Keratinocyte (primary cell): Measurements from ENCODE around the gene PRKCZ. TPM values are rescaled to one million over a fixed set of nuclear protein-coding genes. Genes with fewer than 3 reads are reported as not detected.

Experiments
- DNase-seq: peaks from one replicate; pipeline ENCODE4 v3.0.0-alpha.2; 2011; ENCODE audit warnings: low read depth, missing footprints, low spot score
- FAIRE-seq: peaks from 2 replicates; lab custom pipeline; 2011; peaks lifted over from hg19 to GRCh38; lab: Jason Lieb, UNC
- H2AFZ ChIP-seq: 2 replicates; pipeline ENCODE4 v1.6.0; 2012; ENCODE audit warnings: low read length, control low read depth, inconsistent platforms; ENCODE audit not compliant: control insufficient read depth
- H3K27ac ChIP-seq: 2 replicates; pipeline ENCODE4 v1.5.1; 2011; ENCODE audit warnings: low read length; ENCODE audit not compliant: control insufficient read depth, insufficient read depth
- H3K27me3 ChIP-seq: 3 replicates; pipeline ENCODE4 v1.6.0; 2011; ENCODE audit warnings: low read length; ENCODE audit not compliant: control insufficient read depth, insufficient read depth; ENCODE audit errors: extremely low read depth
- H3K36me3 ChIP-seq, 2 experiments: 2 replicates in 1 of 2; 3 replicates in 1 of 2; pipeline ENCODE4 v1.5.1; 2011; ENCODE audit warnings: low read length in 2 of 2, mild to moderate bottlenecking in 1 of 2; ENCODE audit not compliant: control insufficient read depth in 2 of 2, insufficient read depth in 2 of 2; ENCODE audit errors: extremely low read depth in 1 of 2
- H3K4me1 ChIP-seq: 3 replicates; pipeline ENCODE4 v1.5.1; 2011; ENCODE audit warnings: low read length; ENCODE audit not compliant: control insufficient read depth, insufficient read depth; ENCODE audit errors: extremely low read depth
- H3K4me2 ChIP-seq: 3 replicates; pipeline ENCODE4 v1.6.0; 2011; ENCODE audit warnings: low read depth, low read length; ENCODE audit not compliant: control insufficient read depth, insufficient read depth; ENCODE audit errors: extremely low read depth
- H3K4me3 ChIP-seq, 3 experiments: fragments of 200-600 bp in 1 of 3; sonication (generic) in 1 of 3; 2 replicates in 2 of 3; 3 replicates in 1 of 3; pipeline ENCODE4 v1.5.1; 2011 to 2016; ENCODE audit warnings: low read length in 3 of 3, mild to moderate bottlenecking in 3 of 3, control low read depth in 2 of 3, inconsistent platforms in 1 of 3, low read depth in 1 of 3, mixed read lengths in 1 of 3, mixed run types in 1 of 3, moderate library complexity in 1 of 3; ENCODE audit not compliant: control insufficient read depth in 2 of 3, insufficient read depth in 2 of 3; ENCODE audit errors: extremely low read depth in 1 of 3
- H3K79me2 ChIP-seq: 2 replicates; pipeline ENCODE4 v1.6.0; 2012; ENCODE audit warnings: low read length; ENCODE audit not compliant: control insufficient read depth, insufficient read depth
- H3K9ac ChIP-seq: 3 replicates; pipeline ENCODE4 v1.6.0; 2011; ENCODE audit warnings: low read length; ENCODE audit not compliant: control insufficient read depth, insufficient read depth; ENCODE audit errors: extremely low read depth
- H3K9me1 ChIP-seq: 3 replicates; pipeline ENCODE4 v1.6.0; 2011; ENCODE audit warnings: low read length; ENCODE audit not compliant: control insufficient read depth, insufficient read depth; ENCODE audit errors: extremely low read depth
- H3K9me3 ChIP-seq: 2 replicates; pipeline ENCODE4 v1.5.1; 2012; ENCODE audit warnings: low read depth, low read length; ENCODE audit not compliant: control insufficient read depth
- H4K20me1 ChIP-seq: 3 replicates; pipeline ENCODE4 v1.6.0; 2011; ENCODE audit warnings: low read length; ENCODE audit not compliant: control insufficient read depth, insufficient read depth; ENCODE audit errors: extremely low read depth
- CTCF ChIP-seq, 3 experiments: IDR thresholded peaks in 1 of 3; conservative IDR thresholded peaks in 1 of 3; optimal IDR thresholded peaks in 1 of 3; 2 replicates in 2 of 3; 3 replicates in 1 of 3; pipeline versions ENCODE3 to v1.5.1; 2011; ENCODE audit warnings: low read length in 3 of 3, mild to moderate bottlenecking in 3 of 3, moderate library complexity in 2 of 3, control low read depth in 1 of 3, inconsistent platforms in 1 of 3; ENCODE audit not compliant: insufficient read depth in 2 of 3; ENCODE audit errors: extremely low read depth in 1 of 3
- EZH2 ChIP-seq: IDR thresholded peaks from one replicate; pipeline ENCODE4 v1.6.1; 2012; ENCODE audit warnings: inconsistent platforms, mild to moderate bottlenecking, low read length, moderate library complexity
- dilution Hi-C: fragments of 300-500 bp; cut with MboI; formaldehyde crosslinking; loops from one replicate; pipeline ENCODE4 v1.7.0; 2020; ENCODE audit warnings: low sequenced_read_pairs; ENCODE audit not compliant: extremely low pct_ligation_motif_present
- polyA plus RNA-seq, 5 experiments: library from polyadenylated mRNA; depleted of rRNA in 3 of 5; stranded (reverse) in 3 of 5; stranded (forward) in 1 of 5; unstranded in 1 of 5; fragments of >200 nt; gene quantifications; 1 replicate in 1 of 5; 2 replicates in 3 of 5; 3 replicates in 1 of 5; pipeline versions ENCODE4 v1.2.1 to v1.2.3, GENCODE V29; 2011 to 2012; ENCODE audit warnings: missing spikeins in 2 of 5, low read depth in 1 of 5, low replicate concordance in 1 of 5

The PRKCZ gene
- polyA plus RNA-seq, 1 donor (not counting 4 experiments of a cell fraction or from before 2014, with no cell fraction given) = 36.3 TPM

GRCh38 chr1:2083666-2084065 is 33.5 kb downstream of the PRKCZ start:
- Histone ChIP-seq H3K9ac (no peak overlapping the region), H3K36me3 (peaks cover 0 to 3% of the 10 kb centered on the region in 2 experiments), H3K9me1 (no peaks in the 10 kb centered on the region), H4K20me1 (no peaks in the 10 kb centered on the region), H2AFZ (no peak overlapping the region), H3K79me2 (peaks cover 20% of the 10 kb centered on the region), H3K4me3 (no peak overlapping the region), H3K9me3 (no peaks in the 10 kb centered on the region), H3K27me3 (no peaks in the 10 kb centered on the region), H3K27ac (no peak overlapping the region), H3K4me1 (no peaks in the 10 kb centered on the region), H3K4me2 (no peak overlapping the region)
- dilution Hi-C loops = no loop called here
- TF ChIP-seq CTCF (optimal IDR thresholded peaks at IDR 0.05 in 1 of 3, IDR thresholded peaks at IDR 0.05 in 1 of 3, conservative IDR thresholded peaks at IDR 0.05 in 1 of 3; ENCODE audit: extremely low read depth in 1 of 3, insufficient read depth in 2 of 3, low read length in 3 of 3) (no peak), EZH2 (no peak)
- FAIRE-seq (no peak), DNase-seq (no peak)

- DNase-seq = no peak
- no peak overlapping the region for H3K4me3 ChIP-seq
- H3K4me2 ChIP-seq = no peak overlapping the region
- peaks cover 18% of the 10 kb centered on the region for H3K79me2 ChIP-seq
- H3K27ac ChIP-seq = no peak overlapping the region
- no peak for FAIRE-seq
- no peaks in the 10 kb centered on the region for H3K27me3 ChIP-seq
- peaks cover 0 to 3% of the 10 kb centered on the region in 2 experiments for H3K36me3 ChIP-seq
- no peak overlapping the region for H3K9ac ChIP-seq
- no peak for TF ChIP-seq CTCF (optimal IDR thresholded peaks at IDR 0.05 in 1 of 3, IDR thresholded peaks at IDR 0.05 in 1 of 3, conservative IDR thresholded peaks at IDR 0.05 in 1 of 3; ENCODE audit: extremely low read depth in 1 of 3, insufficient read depth in 2 of 3, low read length in 3 of 3)
- TF ChIP-seq EZH2 = no peak
- dilution Hi-C loops = no loop called here
- H3K9me3 ChIP-seq = no peaks in the 10 kb centered on the region
- H2AFZ ChIP-seq = no peak overlapping the region
- H4K20me1 ChIP-seq = no peaks in the 10 kb centered on the region
- no peaks in the 10 kb centered on the region for H3K4me1 ChIP-seq
- no peaks in the 10 kb centered on the region for H3K9me1 ChIP-seq
Measured at GRCh38 chr1:2084306-2084705, 34.1 kb downstream of the PRKCZ start.
